ENCODE measurements around the gene RBBP8NL. TPM values are rescaled to one million over a fixed set of nuclear protein-coding genes. Genes with fewer than 3 reads are reported as not detected.
"Not testable (repeated sequence)": the region's sequence is repeated elsewhere in the genome, so short reads cannot be mapped to it uniquely, and the experiment has no call there.

RBBP8NL gene
- polyA plus RNA-seq, 12 donors, result 0.20 to 2.8 (median 0.68) TPM; not detected in 9

DNA sequence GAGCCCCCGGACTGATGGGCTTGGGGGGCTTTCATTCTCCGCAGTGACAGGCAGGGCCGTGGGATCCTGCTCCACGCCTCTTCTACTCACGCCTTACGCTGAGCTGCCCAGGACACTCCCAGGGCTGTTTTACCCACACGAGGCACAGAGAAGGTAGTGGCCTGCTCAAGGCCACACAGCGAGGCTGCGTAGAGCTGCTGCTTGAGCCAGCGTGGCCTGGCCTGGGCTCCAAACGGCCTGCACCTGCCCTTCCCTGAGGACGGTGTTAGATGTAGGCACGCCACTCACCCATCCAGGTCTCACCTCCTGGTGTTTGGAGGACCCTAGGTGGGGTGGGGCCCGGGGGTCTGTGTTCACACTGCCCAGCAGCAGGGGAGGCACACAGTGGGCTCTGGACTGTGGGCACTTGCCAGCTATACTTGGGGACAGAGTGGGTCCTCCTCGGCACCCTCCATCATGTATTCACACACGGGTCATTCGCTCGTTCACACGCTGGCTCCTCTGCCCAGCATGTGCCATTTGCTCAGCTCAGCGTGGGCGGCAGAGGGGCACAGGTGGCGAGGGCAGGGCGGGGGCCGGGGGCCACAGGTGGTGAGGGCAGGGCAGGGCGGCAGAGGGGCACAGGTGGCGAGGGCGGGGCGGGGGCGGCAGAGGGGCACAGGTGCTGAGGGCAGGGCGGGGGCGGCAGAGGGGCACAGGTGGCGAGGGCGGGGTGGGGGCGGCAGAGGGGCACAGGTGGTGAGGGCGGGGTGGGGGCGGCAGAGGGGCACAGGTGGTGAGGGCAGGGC, 18.4 kb upstream of the RBBP8NL start:
- no peak for DNase-seq

GRCh38 chr20:62444286-62444685, 16.9 kb upstream of the RBBP8NL start:
- DNase-seq, result no peak

GRCh38 chr20:62441987-62442539, 14.7 kb upstream of the RBBP8NL start:
- DNase-seq, result no peak

- no peak for DNase-seq
Observed at GRCh38 chr20:62439218-62439617, 11.9 kb upstream of the RBBP8NL start.

DNA sequence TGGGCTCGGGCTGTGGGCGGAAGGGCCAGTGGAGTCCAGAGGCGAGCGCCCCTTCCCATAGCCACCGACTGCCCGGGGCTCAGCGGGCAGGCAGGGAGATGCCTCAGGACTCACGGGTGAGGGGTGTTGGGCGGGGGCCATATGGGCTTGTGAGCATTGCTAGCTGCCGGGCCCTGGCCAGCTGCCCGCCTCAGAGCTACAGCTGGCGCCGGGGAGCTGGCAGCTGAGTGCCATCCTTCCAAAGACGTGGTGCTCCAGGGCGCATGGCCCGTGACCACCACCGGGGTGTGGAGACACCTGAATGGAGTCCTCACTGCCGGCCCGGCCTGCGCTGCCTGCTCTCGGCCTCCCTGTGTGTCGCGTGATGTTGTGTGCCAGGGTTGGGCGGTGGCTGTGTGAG, 10.6 kb upstream of the RBBP8NL start:
- DNase-seq, result peak; percentile 33

DNA sequence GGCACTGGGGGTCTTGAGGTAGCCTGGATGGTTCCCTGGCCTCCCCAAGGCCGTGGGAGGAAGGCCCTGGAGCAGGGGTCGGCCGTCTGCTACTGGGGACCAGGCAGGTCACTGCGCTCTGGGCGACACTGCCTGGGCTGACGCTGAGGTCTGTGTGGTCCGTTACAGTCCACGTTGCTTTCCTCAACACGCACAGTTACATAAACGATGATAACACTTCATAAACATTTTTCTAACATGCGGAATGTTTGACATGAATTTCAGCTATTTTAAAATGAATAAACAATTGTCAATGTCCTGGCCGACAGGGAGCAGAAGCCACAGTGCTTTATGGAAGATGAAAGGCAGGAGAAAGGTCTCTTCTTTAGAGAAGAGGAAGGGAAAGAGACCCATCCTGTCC, 10.2 kb upstream of the RBBP8NL start:
- DNase-seq, result no peak

DNA sequence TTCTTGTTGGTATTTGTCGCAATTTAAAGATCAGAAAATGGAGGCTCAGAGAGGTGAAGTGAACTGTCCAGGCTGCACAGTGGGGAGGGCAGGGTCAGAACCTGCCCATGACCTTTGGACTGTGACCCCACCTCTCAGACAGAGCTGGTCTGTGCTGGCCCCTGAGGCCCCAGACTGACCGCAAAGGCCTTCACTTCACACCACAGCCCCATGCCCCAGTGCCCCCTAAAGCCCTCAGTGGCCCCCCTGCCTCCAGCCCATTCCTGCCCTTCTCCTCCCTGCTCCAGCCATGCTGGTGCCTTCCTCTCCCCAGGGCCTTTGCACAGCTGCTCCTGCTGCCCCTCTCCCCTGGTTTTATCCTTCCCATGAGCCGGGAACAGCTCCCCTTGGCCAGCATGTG, 9.4 kb upstream of the RBBP8NL start:
- no peak for DNase-seq

- no peak for DNase-seq
Observed at GRCh38 chr20:62433658-62434497, 6.5 kb upstream of the RBBP8NL start.

DNA sequence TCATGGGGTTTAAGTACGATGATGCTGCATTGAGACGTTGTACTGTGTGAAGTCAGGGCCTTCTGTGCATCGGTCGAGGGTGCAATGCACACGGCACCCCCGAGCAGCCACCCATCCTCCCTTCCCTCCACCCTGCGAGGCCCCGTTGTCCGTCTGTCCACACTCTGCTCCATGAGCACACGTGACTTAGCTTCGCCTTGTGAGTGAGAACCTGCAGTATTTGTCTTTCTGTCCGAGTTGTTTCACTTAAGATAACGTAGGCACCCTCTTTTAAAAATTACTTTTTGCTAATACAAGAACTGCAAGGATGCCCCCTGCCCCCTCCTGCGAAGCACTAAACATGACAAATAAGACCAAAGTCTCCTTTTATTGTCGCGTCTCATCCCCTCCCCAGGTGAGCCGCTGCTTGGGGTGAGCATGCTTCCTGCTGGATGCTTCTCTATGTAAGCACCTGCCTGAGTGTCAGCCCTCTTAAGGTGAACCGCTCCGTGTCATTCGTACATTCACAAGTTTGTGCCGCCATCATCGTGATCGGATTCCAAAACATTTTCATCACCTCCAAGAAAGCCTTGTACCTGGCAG, 3.6 kb upstream of the RBBP8NL start:
- no peak for DNase-seq

DNA sequence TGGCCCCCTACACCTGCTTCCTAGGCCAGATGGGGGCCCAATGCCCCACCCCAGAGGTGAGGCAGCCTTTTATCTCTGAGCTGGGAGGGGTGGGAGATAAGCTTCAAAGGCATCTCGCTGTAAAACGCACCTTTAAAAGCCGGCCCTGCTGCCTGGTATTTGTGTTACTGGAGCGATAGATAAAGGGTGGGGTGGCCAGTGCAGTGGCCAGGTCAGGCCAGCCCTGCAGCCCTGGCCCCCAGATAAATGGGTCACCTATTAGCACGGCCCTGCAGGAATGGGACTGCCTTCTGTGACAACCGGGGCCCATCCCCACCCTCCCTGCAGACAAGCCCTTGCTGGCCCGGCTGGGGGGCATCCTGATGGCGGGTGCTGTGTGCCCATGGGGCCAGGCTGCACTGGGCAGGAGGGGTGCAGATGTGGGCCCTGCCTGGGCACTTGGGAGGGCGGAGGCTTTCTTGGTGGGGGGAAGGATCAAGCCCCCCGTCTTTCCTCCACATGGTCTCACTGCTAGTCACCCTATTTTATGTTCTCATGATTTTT, 3.0 kb upstream of the RBBP8NL start:
- no peak for DNase-seq

GRCh38 chr20:62429455-62430310, 2.3 kb upstream of the RBBP8NL start:
- DNase-seq, result no peak

DNA sequence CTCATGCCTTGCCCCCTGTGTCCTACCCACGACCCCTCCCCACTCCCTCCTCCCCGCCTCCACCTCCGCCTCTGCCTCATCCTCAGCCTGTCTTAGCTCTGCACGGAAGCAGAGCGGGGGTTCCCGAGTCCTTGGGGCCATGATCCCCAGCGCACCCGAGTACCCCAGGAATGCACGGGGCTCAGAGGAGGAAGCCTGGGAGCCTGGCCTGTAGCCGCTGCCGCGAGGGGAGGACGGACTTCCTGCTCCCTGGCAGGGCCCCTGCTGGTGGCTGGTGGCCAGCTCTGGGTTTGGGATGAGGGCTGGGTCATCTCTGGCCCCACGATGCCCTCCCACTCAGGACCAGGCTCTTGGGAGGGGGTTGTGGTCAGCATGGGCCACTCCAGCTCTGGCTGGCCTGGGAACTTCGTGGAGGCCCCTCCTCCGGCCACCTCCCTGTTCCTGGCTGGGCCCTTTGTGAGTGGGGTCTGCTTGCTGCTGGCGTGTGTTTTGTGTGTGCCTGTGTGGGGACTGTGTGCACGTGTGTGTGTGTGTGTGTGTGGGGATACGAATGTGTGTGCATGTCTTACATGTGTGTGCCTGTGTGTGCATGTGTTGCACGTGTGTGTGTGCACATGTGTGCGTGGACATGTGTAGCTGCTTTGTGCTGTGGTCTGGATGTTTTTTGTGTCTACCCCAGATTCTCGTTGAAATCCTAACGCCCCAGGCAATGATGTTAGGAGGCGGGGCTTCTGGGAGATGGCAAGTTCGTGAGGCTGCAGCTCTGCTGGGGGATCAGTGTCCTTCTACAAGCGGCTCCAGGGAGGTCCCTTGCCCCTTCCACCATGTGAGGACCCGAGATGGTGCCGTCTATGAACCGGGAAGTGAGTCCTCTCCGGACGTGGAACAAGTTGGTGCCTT, 1.3 kb upstream of the RBBP8NL start:
- no peak for DNase-seq

DNA sequence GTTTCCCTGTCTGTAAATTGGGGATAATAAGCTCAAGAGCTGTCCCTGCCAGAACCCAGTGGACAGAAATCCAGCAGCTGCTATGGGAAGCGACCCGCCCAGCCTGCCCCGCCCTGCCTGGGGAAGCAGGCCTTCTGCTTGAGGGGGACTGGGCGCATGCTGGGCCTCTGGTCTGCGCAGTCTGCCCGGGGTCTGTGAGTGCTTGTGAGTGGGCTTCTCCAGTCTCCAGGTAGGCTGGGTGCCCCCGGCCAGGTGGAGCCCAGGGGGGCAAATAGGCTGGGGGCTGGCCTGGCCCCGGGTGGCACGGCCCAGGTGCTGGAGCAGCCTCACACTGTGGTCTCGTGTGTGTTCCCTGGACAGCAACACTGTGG, 648 bp upstream of the RBBP8NL start:
- no peak for DNase-seq

- no peak for DNase-seq
Observed at GRCh38 chr20:62426699-62427131, 624 bp downstream of the RBBP8NL start.

GRCh38 chr20:62426059-62426348, 1.3 kb downstream of the RBBP8NL start:
- not testable (repeated sequence) for DNase-seq

DNA sequence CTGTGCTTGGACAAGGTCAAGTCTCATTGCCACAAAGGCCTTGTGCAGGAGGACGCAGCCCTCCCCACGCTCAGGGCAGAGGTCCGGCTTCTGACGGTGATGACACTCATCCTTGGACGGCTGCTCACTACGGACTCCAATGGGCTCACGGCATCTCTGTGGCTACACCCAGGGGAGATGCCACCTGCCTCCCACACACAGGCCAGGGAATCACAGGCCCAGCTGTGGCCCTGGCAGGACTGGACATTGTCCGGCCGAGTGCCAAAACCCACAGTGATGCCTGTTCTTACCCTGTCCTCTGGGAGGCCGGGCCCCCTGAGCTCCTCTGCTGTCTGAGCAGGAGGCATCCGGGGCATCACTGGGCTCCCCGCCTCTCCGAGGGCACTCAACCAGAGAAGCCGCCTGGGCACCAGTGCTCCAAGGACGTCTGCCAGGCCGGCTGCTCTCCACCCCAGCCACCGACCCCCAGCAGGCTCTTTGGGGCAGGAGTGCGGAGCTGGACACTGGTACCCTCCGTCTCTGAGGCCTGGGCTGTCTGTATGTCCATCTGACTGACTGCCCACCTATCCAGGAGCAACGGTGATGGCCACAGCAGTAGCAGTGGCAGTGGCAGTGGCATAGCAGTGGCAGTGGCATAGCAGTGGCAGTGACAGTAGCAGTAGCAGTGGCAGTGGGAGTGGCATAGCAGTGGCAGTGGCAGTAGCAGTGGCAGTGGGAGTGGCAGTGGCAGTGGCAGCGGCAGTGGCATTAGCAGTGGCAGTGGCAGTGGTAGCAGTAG, 1.9 kb downstream of the RBBP8NL start:
- no peak for DNase-seq

- DNase-seq, result no peak
Observed at GRCh38 chr20:62424249-62425107, 2.9 kb downstream of the RBBP8NL start.

DNA sequence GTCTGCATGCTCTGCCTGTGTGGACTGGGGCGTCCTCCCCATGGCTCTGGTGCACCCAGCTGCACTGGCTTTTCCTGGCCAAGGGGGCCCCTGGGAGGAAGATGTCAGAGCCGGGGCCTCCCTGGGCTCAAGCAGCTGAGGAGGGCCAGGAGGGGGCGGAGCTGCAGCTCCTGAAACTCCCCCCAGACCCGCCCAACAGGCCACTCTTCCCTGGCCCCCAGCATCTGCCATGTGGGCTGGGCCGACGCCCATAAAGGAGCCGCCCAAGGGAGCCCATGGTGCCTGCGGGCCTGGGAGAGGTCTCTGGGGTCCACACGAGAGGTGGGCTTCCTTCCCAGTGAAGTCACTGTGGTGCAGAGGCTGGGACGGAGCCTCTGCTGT, 4.0 kb downstream of the RBBP8NL start:
- no peak for DNase-seq
